T47D (cell line): ENCODE data around the gene GPA33.
"Not testable (repeated sequence)": the region's sequence is repeated elsewhere in the genome, so short reads cannot be mapped to it uniquely, and the experiment has no call there.

Experiments
- DNase-seq, 2 experiments: peaks; one replicate each; pipeline versions ENCODE4 v3.0.0 to v3.0.0-alpha.2; 2011 to 2012; ENCODE audit warnings: low read depth in 1 of 2, low spot score in 1 of 2
- JUND ChIP-seq: IDR thresholded peaks from 2 replicates; pipeline ENCODE4 v1.6.1; 2012; ENCODE audit warnings: low read depth
- in situ Hi-C: cut with HindIII; loops from 2 replicates; pipeline ENCODE4 v1.10.0; 2016; ENCODE audit warnings: low sequenced_read_pairs, low pct_unique_long_range_greater_than_20kb

Gene GPA33

DNA sequence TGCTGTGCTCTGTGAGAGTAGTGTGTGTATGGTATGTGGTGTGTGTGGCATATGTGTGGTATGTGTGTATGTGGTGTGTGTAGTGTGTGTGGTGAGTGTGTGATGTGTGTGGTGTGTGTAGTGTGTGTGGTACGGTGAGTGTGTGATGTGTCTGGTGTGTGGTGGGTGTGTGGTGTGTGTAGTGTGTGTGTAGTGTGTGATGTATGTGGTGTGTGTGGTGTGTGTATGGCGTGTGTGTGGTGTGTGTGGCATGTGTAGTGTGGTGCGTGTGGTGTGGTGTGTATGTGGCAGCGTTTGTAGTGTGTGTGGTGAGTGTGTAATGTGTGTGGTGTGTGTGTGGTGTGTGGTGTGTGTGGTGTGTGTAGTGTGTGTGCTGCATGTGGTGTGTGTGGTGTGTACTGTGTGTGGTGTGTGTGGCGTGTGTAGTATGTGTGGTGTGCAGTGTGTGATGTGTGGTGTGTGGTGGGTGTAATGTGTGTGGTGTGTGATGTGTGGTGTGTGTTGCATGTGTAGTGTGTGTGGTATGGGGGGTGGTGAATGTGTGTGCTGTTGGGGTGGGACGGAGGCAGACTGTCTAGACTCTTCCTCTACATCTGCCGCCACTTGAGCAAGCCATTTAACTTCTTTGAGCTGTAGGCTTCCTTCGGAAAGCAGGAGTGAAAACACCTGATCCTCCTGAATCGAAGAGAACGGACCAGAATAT, 33.5 kb downstream of the GPA33 start:
- in situ Hi-C loops = no loop called here
- no peak for TF ChIP-seq JUND
- no peak for DNase-seq

DNA sequence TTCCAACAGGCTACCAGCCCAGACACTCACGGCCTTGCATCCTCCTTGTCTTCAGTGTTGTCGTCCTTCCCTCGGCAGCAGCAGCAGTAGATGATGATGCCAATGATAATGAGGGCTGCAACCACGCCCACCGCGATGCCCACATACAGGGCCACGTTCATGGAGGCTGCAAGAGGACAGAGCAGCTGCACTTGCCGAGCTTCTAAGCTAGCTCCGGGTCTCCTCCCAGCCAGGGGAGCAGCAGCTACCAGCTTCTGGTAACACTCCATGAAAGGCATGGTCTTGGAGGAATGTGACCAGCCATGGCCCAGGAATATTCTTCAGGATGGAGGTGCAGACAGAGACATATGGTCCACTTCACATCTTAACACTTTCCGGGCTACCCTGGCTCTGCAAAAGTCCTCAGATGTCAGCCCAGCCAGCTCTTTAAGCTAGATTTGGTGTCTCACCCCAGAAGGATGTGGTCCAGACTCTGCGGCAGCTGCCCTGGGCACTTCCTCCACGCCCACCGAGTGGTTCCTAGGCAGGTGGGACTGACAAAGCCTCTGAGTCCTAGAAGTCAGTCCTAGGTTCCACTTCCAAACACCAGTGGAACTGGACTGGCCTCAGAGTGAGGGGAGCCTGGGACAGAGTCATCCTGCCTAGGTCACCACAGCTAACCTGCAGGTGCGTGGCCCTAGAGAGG, 35.1 kb downstream of the GPA33 start:
- DNase-seq = no peak
- no peak for TF ChIP-seq JUND
- in situ Hi-C loops = no loop called here

DNA sequence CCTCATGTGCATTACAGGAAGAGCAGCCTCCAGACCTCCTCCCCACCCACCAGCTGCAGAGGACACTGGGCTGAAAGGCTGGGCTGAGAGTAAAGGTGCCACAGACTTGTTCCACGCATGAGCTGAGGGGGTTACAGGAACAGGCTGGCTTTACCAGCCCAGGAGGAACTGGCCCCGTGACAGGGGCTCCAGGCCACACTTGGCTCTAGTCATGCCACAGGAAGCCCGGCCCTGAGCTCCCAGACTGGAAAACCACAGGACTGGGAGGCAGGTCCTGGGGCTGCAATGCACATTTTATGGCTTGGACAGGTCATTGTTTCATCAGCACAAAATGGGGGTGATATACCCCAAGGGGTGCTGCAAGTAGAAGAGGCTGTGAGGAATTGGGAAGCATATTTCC, 35.6 kb downstream of the GPA33 start:
- no peak for TF ChIP-seq JUND
- in situ Hi-C loops = no loop called here
- no peak for DNase-seq

DNA sequence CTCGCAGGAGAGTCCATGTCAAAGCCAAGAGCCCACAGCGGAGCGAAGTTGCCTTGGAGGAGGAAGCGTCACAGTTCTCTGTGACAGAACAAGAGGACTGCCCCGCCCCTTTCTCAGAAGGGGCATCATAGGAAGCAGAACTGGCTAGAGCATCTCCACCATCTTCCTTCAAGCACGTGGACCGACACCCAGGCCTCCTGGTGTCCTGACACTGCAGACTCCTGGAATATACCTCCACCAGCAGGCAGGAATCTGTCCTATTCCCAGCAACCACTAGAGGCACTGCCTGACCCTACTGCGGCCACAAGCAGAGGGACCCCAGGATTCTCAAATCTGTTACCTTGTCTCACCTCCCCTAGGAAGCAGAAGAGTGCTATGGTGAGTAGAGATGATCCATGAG, 37.8 kb downstream of the GPA33 start:
- in situ Hi-C loops = no loop called here
- TF ChIP-seq JUND = no peak
- peak in 1 of 2 experiments; percentile 57 for DNase-seq

DNA sequence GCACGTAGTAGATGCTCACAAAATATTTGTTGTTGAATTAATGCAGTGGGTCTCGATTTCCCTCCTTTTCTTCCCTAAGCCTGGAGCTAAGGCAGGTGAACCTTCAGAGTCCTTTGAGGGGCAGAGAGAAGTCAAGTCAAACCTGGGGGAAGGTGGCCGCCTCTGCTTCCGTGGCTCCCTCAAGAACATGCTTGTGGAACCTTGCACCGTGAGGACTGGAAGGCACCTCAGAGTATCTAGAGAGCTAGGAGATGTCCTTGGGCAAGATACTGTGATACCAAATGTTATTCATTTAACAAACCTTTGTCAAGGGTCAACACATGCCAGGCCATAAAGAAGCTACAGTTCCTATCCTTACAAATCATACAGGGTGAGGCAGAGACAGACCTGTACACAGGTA, 38.3 kb downstream of the GPA33 start:
- DNase-seq = no peak
- no peak for TF ChIP-seq JUND
- in situ Hi-C loops = no loop called here

DNA sequence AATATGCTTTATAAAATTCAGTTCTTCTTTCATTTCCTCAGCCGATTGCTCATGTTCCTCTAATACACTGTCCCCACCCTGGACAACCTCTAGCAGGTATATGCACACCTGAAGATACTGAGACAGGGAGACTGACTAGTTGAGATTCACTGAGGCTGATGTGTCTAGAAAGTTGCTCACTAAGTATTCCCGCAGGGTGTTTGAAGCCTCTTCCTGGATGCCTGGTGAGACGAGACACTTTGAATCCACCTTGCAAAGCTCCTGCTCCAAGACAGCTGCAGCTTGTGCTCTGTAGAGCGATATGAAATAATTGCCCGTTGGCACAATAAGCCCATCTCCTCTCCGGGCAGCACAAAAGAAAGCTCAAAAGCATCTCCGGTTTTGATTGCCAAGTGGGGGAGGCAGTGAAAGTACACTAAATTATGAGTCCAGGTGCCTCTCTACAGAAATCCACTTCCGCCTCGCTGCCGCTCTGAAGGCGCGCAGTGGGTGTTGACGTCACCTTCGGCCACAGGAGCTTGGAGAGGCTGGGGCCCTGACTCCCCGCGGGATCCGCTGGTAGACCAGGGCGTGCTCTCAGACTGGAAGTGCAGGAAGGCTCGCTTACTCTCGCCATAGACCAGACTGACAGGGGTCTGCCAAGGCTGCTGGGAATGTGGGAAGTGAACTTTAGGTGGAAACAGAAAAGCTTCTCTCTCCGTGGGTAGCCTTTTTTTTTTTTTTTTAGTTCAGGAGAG, 46.3 kb downstream of the GPA33 start:
- in situ Hi-C loops = no loop called here
- peak; percentile 64 to 85 for DNase-seq
- TF ChIP-seq JUND = no peak

DNA sequence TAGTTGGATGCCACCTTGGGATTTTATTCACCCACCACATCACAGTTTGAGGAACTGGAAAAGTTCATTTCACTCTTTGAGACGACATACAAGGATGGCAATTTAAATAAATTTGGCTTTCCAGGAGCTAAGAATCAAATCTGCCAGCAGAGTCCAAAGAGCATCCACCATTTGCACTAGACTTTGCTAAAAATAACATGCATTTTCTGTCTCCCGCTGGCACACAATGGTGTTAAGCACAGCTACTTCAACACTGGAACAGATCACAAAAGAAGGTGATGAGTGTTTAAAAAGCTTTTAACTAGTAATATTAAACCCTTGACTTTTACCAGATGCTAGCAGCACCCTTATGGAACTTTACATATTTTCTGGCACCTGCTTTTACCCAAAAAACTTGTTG, 56.5 kb downstream of the GPA33 start:
- no peak for TF ChIP-seq JUND
- in situ Hi-C loops = no loop called here
- DNase-seq = no peak

DNA sequence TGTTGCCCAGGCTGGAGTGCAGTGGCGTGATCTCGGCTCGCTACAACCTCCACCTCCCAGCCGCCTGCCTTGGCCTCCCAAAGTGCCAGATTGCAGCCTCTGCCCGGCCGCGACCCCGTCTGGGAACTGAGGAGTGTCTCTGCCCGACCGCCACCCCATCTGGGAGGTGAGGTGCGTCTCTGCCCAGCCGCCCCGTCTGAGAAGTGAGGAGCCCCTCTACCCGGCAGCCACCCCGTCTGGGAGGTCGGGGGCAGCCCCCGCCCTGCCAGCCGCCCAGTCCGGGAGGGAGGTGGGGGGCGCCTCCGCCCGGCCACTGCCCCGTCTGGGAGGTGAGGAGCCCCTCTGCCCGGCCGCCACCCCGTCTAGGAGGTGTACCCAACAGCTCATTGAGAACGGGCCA, 60.6 kb downstream of the GPA33 start:
- in situ Hi-C loops, DNase-seq: not testable (repeated sequence)

DNA sequence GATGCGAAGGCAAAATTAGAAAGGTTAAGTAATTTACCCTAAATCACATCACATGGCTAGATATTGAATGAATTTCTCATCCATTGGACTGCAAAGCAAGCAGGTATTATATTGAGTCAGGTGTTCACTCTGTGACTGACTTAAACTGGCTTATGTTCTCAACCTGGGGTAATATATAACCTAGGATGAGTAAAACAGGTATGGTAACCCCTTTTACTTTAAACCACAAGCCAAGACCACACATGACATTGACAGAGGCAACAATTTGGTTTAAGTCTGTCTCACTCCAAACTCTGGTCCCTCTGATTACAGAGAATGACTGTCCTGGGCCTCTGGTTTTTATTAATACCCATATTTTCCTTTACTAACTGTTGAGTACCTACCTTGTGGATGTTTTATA, 67.8 kb downstream of the GPA33 start:
- no peak for TF ChIP-seq JUND
- in situ Hi-C loops = no loop called here
- DNase-seq = no peak

DNA sequence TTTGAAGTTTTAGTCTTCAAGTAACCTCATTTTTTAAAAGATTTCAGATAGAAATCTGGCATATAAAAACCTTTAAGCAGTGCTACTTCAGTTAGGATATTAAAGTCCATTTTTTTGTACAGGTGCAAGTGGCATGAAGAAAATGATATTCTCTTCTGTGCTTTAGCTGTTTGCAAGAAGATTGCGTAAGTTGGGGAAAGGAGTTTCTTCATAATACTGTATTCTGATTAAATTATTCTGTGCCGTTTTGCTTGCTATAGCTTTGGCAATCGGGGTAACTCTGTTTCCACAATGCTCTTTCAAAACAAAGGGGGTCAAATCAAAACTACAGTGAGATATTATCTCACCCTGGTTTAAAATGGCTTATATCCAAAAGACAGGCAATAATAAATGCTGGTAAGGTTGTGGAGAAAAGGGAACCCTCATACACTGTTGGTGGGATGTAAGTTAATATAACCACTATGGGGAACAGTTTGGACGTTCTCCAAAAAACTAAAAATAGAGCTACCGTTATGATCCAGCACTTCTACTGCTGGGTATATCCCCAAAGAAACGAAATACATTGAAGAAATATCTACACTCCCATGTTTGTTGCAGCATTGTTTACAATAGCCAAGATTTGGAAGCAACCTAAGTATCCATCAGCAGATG, 74.0 kb downstream of the GPA33 start:
- DNase-seq = no peak

DNA sequence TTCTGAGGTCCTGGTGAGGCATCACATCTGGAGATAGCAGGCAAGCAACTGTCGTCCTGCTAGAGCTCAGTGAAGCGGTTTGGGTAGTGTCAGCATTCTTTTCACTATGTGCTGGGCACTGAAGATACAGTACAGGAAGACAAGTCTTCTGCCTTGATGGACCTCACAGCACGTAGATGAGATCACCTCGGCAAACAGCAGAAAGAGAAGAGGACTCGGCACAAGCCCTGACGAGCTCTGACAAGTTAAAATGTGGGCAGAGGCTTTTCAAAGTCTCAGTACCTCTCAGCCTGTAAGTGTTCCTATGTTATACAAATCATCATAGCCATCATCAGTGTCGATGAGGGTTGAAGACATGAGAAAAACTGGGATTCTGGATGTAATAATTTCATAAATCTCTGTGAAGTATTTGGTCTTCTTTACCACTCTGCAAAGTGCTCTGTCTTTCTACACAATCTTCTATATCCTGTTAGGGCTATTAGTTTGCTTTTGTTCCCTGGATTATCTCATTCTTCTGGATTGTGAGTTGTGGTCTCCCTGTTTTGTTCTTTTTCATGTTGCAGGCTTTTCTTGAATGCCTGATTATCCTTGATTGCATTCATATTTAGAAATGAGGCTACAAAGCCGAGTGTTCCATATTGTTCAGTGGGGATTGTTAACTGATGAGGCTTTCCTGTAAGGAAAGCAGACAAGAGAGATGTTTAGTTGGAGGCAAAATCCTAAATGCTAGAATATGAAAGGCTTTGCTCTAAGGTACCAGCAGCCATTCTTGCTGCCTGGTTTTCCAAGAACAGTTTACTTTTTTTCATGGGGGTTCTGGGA, 76.9 kb downstream of the GPA33 start:
- in situ Hi-C loops = no loop called here
- no peak for TF ChIP-seq JUND
- no peak for DNase-seq

More for the DNA sequence above, 74.0 kb downstream of the GPA33 start:
- no peak for TF ChIP-seq JUND
- in situ Hi-C loops = no loop called here

DNA sequence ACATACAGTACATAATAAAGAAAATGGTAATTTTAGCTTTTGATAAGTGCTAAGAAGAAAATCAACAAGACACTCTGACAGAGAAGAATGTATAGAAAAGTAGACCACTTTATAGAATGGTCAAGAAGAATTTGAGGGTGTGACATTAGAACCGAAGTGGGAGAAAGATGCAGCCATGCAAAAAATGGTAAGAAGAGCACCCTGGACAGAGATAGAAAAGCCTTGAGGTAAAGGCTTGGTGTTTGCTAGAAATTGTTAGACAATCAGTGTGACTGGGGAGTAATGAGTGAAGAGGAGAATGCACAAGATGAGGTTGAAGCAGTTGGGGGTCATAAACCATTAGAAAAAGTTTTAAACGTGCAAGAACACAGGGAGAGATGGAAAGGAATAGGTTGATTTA, 77.6 kb downstream of the GPA33 start:
- in situ Hi-C loops = no loop called here
- no peak for DNase-seq

More for the DNA sequence above, 77.6 kb downstream of the GPA33 start:
- TF ChIP-seq JUND = no peak
